Esophagus muscularis mucosa (tissue), 4 donors: ENCODE measurements around the gene RIMS1.

Source experiments
- EP300 ChIP-seq: sonication (generic); formaldehyde crosslinking; IDR thresholded peaks from one replicate; pipeline ENCODE4 v1.6.1; 2017; ENCODE audit warnings: antibody characterized with exemption
- POLR2A ChIP-seq: fragments of 450-650 bp; IDR thresholded peaks from one replicate; pipeline ENCODE4 v1.6.1; 2017; ENCODE audit warnings: antibody characterized with exemption, moderate library complexity, mild to moderate bottlenecking, low read depth
- POLR2AphosphoS5 ChIP-seq, 2 donors: sonication (generic); formaldehyde crosslinking; IDR thresholded peaks; one replicate each; pipeline ENCODE4 v1.6.1; 2017; ENCODE audit warnings: antibody characterized with exemption in 2 of 2
- TF ChIP-seq, protein P1 (sequence below), 3 experiments: fragments of 200-600 bp in 2 of 3; fragments of 450-650 bp in 1 of 3; sonication (generic) in 2 of 3; IDR thresholded peaks; one replicate each; pipeline ENCODE4 v1.5.1; 2017 to 2019; ENCODE audit warnings: antibody characterized with exemption in 3 of 3, mild to moderate bottlenecking in 2 of 3, moderate library complexity in 1 of 3

DNA sequence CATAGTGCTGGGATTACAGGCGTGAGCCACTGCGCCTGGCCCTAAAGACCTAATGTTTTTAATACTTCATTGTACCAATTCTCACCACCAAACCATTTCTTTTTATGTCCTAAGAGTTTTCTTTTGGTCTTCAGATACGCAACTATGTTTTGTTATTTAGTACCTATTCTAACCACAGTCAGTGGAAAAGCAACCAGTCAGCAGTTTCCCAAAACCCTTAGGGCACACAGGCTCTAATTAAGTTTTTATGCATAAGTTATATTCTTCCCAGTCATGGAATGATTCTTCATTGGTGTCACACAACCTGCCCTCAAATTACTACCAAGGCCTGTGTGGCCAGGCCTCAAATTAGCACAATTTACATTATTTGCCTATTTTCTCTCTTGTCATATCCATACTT lies 487.8 kb downstream of the RIMS1 start:
- TF ChIP-seq, protein P1, sequence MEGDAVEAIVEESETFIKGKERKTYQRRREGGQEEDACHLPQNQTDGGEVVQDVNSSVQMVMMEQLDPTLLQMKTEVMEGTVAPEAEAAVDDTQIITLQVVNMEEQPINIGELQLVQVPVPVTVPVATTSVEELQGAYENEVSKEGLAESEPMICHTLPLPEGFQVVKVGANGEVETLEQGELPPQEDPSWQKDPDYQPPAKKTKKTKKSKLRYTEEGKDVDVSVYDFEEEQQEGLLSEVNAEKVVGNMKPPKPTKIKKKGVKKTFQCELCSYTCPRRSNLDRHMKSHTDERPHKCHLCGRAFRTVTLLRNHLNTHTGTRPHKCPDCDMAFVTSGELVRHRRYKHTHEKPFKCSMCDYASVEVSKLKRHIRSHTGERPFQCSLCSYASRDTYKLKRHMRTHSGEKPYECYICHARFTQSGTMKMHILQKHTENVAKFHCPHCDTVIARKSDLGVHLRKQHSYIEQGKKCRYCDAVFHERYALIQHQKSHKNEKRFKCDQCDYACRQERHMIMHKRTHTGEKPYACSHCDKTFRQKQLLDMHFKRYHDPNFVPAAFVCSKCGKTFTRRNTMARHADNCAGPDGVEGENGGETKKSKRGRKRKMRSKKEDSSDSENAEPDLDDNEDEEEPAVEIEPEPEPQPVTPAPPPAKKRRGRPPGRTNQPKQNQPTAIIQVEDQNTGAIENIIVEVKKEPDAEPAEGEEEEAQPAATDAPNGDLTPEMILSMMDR (IDR thresholded peaks at IDR 0.05): no peak
- no peak for TF ChIP-seq POLR2AphosphoS5 (IDR thresholded peaks at IDR 0.05)
- TF ChIP-seq POLR2A: no peak
- TF ChIP-seq EP300: no peak
